HCT116 (cell line): ENCODE measurements around the gene ALDOA. TPM values are rescaled to one million over a fixed set of nuclear protein-coding genes. Genes with fewer than 3 reads are reported as not detected.

Source experiments
- ATAC-seq: fragments of 200-7000 bp; cut with Tn5 transposase; 2 replicates; pipeline ENCODE4 v1.9.1; 2020; ENCODE audit warnings: mild to moderate bottlenecking, moderate library complexity
- BruUV-seq: library from RNA; stranded (reverse); fragments of 400-500 nt; replicated peaks from 2 replicates; lab custom pipeline; 2021; lab: Mats Ljungman, UMichigan
- CTCF ChIA-PET: fragments of 300-600 bp; sonication (Branson Sonifier 250); formaldehyde crosslinking; loops from one replicate; lab custom pipeline; 2021; ENCODE audit warnings: antibody characterized with exemption; lab: Charles Lee
- POLR2A ChIA-PET: fragments of 300-600, 350-600 bp; sonication (Branson Sonifier 250); formaldehyde crosslinking; loops from one replicate; lab custom pipeline; 2021; ENCODE audit warnings: antibody characterized with exemption; lab: Charles Lee
- RAD21 ChIA-PET, 2 experiments: fragments of 300-600 bp; sonication (Branson Sonifier 250); formaldehyde crosslinking; loops; one replicate each; lab custom pipeline; 2023; ENCODE audit warnings: low total read pairs in 2 of 2; ENCODE audit not compliant: uncharacterized antibody in 2 of 2, unreplicated experiment in 2 of 2, low non-redundant PET in 1 of 2; lab: Charles Lee
- DNase-seq: peaks from one replicate; pipeline ENCODE4 v3.0.0-alpha.2; 2010; ENCODE audit warnings: low read depth, low spot score
- H2AFZ ChIP-seq: fragments of 200-600 bp; shearing (Covaris generic), sonication (generic); 2 replicates; pipeline ENCODE4 v1.6.1; 2017; ENCODE audit warnings: low read depth, mixed run types, mixed read lengths, antibody characterized with exemption, low read length; ENCODE audit not compliant: poor library complexity, severe bottlenecking
- H3K27ac ChIP-seq: 2 replicates; pipeline ENCODE4 v1.5.1; 2012; ENCODE audit warnings: low read depth, low read length
- H3K27me3 ChIP-seq: fragments of 200-600 bp; sonication (generic); 2 replicates; pipeline ENCODE4 v1.6.1; 2016; ENCODE audit warnings: mixed run types, low read length, mixed read lengths; ENCODE audit not compliant: insufficient read depth
- H3K36me3 ChIP-seq, 2 experiments: fragments of 200-500 bp in 1 of 2; fragments of 200-600 bp in 1 of 2; sonication (Bioruptor generic) in 1 of 2; sonication (generic) in 1 of 2; 2 replicates each; pipeline versions ENCODE4 v1.5.1 to v1.6.1; 2014 to 2016; ENCODE audit warnings: low read length in 2 of 2, inconsistent platforms in 1 of 2, mixed read lengths in 1 of 2, mixed run types in 1 of 2; ENCODE audit not compliant: insufficient read depth in 2 of 2, control insufficient read depth in 1 of 2
- H3K4me1 ChIP-seq, 2 experiments: fragments of 200-600 bp in 1 of 2; sonication (generic) in 1 of 2; 2 replicates each; pipeline versions ENCODE4 v1.5.1 to v1.6.1; 2012 to 2017; ENCODE audit warnings: low read length in 2 of 2, inconsistent platforms in 1 of 2, mild to moderate bottlenecking in 1 of 2, mixed read lengths in 1 of 2, mixed run types in 1 of 2, moderate library complexity in 1 of 2; ENCODE audit not compliant: insufficient read depth in 2 of 2, control insufficient read depth in 1 of 2
- H3K4me2 ChIP-seq: fragments of 200-600 bp; sonication (generic); 2 replicates; pipeline ENCODE4 v1.6.1; 2017; ENCODE audit warnings: mixed run types, low read length, mixed read lengths
- H3K4me3 ChIP-seq, 2 experiments: fragments of 200-600 bp in 1 of 2; sonication (generic) in 1 of 2; replicated peaks in 1 of 2; 2 replicates each; pipeline ENCODE4 v1.5.1; 2011 to 2016; ENCODE audit warnings: low read length in 2 of 2, control low read depth in 1 of 2, low read depth in 1 of 2, mild to moderate bottlenecking in 1 of 2, mixed read lengths in 1 of 2, mixed run types in 1 of 2
- H3K79me2 ChIP-seq: fragments of 200-600 bp; sonication (generic); 2 replicates; pipeline ENCODE4 v1.6.1; 2017; ENCODE audit warnings: mild to moderate bottlenecking, mixed run types, low read length, moderate library complexity, mixed read lengths; ENCODE audit not compliant: insufficient read depth
- H3K9ac ChIP-seq: fragments of 200-600 bp; sonication (generic); 2 replicates; pipeline ENCODE4 v1.6.1; 2016; ENCODE audit warnings: low read length, mixed read lengths
- H3K9me2 ChIP-seq: fragments of 200-600 bp; sonication (generic), shearing (Covaris generic); 2 replicates; pipeline ENCODE4 v1.6.1; 2017; ENCODE audit warnings: mixed run types, mild to moderate bottlenecking, moderate library complexity; ENCODE audit not compliant: insufficient read depth
- H3K9me3 ChIP-seq, 2 experiments: fragments of 200-500 bp in 1 of 2; fragments of 200-600 bp in 1 of 2; sonication (Bioruptor generic) in 1 of 2; sonication (generic) in 1 of 2; 2 replicates each; pipeline ENCODE4 v1.6.1; 2014 to 2017; ENCODE audit warnings: low read length in 2 of 2, mixed read lengths in 2 of 2, inconsistent platforms in 1 of 2, low read depth in 1 of 2, mild to moderate bottlenecking in 1 of 2, mixed run types in 1 of 2, moderate library complexity in 1 of 2; ENCODE audit not compliant: control insufficient read depth in 1 of 2, insufficient read depth in 1 of 2
- H4K20me1 ChIP-seq: fragments of 200-600 bp; sonication (generic), shearing (Covaris generic); 2 replicates; pipeline ENCODE4 v1.6.1; 2017; ENCODE audit warnings: mixed run types, mild to moderate bottlenecking, moderate library complexity; ENCODE audit not compliant: insufficient read depth
- MAX ChIP-seq: IDR thresholded peaks from 2 replicates; pipeline ENCODE4 v1.6.1; 2012
- SIN3A ChIP-seq: IDR thresholded peaks from 2 replicates; pipeline ENCODE4 v1.6.1; 2012; ENCODE audit warnings: low read depth
- intact Hi-C: fragments of 100-400 bp; cut with micrococcal nuclease; formaldehyde crosslinking; loops from 2 replicates; pipeline ENCODE4 v1.10.0; 2022
- total RNA-seq: library from RNA; stranded (reverse); gene quantifications from one replicate; pipeline ENCODE4 v1.2.1, GENCODE V29; 2021; ENCODE audit not compliant: unreplicated experiment

The ALDOA gene
- total RNA-seq, 1 experiment from 2014 or later, result 2,423 TPM

DNA sequence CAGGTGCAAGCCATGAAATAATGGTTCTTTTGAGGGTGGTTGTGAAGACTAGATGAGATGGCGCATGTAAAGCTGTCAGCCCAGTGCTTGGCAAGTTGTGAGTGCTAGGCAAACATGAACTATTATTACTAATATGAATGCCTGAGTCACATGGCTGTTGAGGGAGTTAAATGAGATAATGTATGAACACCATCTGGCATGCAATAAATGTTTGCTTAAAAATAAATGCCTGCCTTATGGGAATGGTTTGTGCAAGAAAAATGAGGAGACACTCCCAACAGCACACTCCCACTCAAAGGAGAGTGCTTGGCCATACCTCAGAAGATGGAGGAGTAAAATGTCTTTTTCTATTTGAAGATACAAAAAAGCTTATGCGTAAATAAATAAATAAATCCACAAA is 53.9 kb downstream of the ALDOA start:
- intact Hi-C loops, result no loop called here
- no peak overlapping the region for H3K4me2 ChIP-seq
- peaks cover 15 to 28% of the 10 kb centered on the region in 2 experiments for H3K4me1 ChIP-seq
- H2AFZ ChIP-seq, result no peak overlapping the region
- H3K9ac ChIP-seq, result no peak overlapping the region
- TSS peak; percentile 22 for BruUV-seq
- H3K27ac ChIP-seq, result no peak overlapping the region
- ChIA-PET RAD21 (no interaction called here), CTCF (no interaction called here), POLR2A (no interaction called here)
- DNase-seq, result no peak
- no peaks in the 10 kb centered on the region; a peak in 1 of 4 replicates for H3K36me3 ChIP-seq
- no peaks in the 10 kb centered on the region for H3K9me2 ChIP-seq
- H4K20me1 ChIP-seq, result no peaks in the 10 kb centered on the region
- no peak overlapping the region for H3K4me3 ChIP-seq
- no peaks in the 10 kb centered on the region for H3K27me3 ChIP-seq
- TF ChIP-seq SIN3A, result no peak
- no peak for TF ChIP-seq MAX
- no peak for ATAC-seq
- H3K9me3 ChIP-seq, result no peaks in the 10 kb centered on the region
- H3K79me2 ChIP-seq, result no peaks in the 10 kb centered on the region

Other genes with a start within 250 kb of the ALDOA start
- gene PAGR1, start 249.6 kb upstream of the ALDOA start, total RNA-seq, result 28.9 TPM
- 75.1 TPM for gene MVP, start 245.3 kb upstream of the ALDOA start, total RNA-seq
- gene CDIPT, start 202.5 kb upstream of the ALDOA start, total RNA-seq, result 58.3 TPM
- gene SEZ6L2, start 166.2 kb upstream of the ALDOA start, total RNA-seq, result 49.3 TPM
- gene ASPHD1, start 165.3 kb upstream of the ALDOA start, total RNA-seq, result 18.4 TPM
- gene KCTD13, start 139.5 kb upstream of the ALDOA start, total RNA-seq, result 40.7 TPM
- 75.5 TPM for gene TMEM219, start 103.7 kb upstream of the ALDOA start, total RNA-seq
- gene TAOK2, start 91.9 kb upstream of the ALDOA start, total RNA-seq, result 56.7 TPM
- gene HIRIP3, start 70.1 kb upstream of the ALDOA start, total RNA-seq, result 21.8 TPM
- 89.8 TPM for gene INO80E, start 69.5 kb upstream of the ALDOA start, total RNA-seq
- gene DOC2A, start 54.7 kb upstream of the ALDOA start, total RNA-seq, result 17.3 TPM
- not detected for gene C16orf92, start 42.6 kb upstream of the ALDOA start, total RNA-seq
- 1.0 TPM for gene TLCD3B, start 34.5 kb upstream of the ALDOA start, total RNA-seq
- gene PPP4C, start 10.2 kb downstream of the ALDOA start, total RNA-seq, result 165 TPM
- 1.4 TPM for gene TBX6, start 26.2 kb downstream of the ALDOA start, total RNA-seq
- 10.9 TPM for gene YPEL3, start 30.5 kb downstream of the ALDOA start, total RNA-seq
- gene GDPD3, start 47.8 kb downstream of the ALDOA start, total RNA-seq, result 7.0 TPM
- gene MAPK3, start 57.5 kb downstream of the ALDOA start, total RNA-seq, result 68.8 TPM
- gene CORO1A, start 117.8 kb downstream of the ALDOA start, total RNA-seq, result 7.0 TPM
- 180 TPM for gene BOLA2B, start 127.9 kb downstream of the ALDOA start, total RNA-seq
- 48.3 TPM for gene SLX1A, start 128.1 kb downstream of the ALDOA start, total RNA-seq
- 23.5 TPM for gene SULT1A3, start 133.5 kb downstream of the ALDOA start, total RNA-seq
- 9.1 TPM for gene NPIPB13, start 182.7 kb downstream of the ALDOA start, total RNA-seq